Amniotic epithelial cell (primary cell): Measurements from ENCODE around the gene ORAI2.
"Not testable (repeated sequence)": the region's sequence is repeated elsewhere in the genome, so short reads cannot be mapped to it uniquely, and the experiment has no call there.

ENCODE experiments used
- DNase-seq: peaks from one replicate; pipeline ENCODE4 v3.0.0-alpha.2; 2010; ENCODE audit warnings: low read depth

ORAI2 gene

GRCh38 chr7:102447311-102447710 lies 13.9 kb downstream of the ORAI2 start:
- DNase-seq: no peak

- no peak for DNase-seq
These were observed 15.8 kb downstream of the ORAI2 start for GRCh38 chr7:102449136-102449535.

DNA sequence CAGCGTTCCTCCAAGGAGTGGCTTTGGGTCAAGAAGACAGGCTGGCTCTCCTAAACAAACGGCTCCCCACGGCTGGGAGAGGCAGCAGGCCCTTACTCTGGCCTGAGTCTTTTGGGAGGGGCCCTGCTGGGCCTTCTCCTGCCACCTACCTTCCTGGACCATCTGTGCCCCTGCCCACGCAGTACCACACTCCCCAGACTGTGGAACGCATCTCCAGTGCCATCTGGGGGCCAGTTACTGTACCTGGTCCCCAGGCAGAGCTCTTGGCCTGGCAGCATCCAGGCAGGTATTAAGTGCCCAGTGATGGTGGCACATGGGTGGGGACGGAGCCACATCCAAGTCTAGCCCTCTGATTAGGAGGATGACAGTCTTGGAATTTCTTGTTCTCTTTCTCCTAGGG lies 16.9 kb downstream of the ORAI2 start:
- DNase-seq: no peak

DNA sequence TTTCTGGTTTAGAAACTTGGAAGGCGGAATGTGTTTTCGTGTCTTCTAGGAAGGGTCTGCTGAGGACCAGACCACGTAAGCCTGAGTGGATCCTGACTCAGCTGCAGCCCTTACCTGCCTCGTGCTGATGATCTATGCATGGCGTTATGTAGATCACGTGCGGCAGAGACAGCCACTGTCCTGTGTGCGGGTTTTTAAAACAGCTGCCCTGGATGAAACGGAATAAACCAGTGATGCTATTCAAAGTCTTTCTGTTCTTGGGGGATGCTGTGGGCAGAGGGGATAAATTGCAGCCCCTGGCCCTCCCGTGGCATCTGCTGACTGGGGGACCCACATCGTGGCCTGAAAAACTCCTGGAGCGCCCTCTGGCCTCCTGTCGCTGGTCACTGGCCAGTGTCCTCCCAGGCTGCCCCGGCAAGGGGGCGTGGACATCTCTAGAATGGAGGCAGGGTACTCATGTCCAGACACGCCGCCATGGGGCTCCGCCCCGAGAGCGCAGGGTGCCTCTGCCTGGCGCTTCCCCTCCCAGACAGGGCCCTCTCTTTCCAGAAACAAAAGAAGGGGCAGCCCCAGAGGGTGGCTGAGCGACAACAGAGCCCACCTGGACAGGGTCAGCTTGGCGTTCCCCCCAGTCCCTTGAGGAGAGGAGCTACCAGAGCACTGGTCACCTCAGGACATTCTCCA lies 18.1 kb downstream of the ORAI2 start:
- no peak for DNase-seq

GRCh38 chr7:102452451-102452850 lies 19.1 kb downstream of the ORAI2 start:
- DNase-seq: no peak

DNA sequence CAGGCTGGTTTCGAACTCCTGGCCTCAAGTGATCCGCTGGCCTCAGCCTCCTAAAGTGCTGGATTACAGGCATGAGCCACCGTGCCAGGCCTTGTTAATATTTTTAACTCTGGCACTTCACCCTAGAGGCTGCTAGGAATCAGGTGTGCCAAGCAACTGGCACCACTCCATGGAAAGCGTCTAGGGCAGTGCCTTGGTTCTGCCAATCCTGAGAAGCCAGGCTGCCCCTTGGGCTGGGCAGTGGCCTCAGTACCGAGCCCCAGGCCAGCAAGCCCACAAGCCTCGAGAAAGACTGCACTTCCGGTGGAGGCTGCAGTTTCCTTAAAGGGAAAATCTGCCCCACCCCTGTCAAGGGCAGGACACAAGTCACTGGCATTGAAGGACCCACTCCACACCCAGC lies 19.9 kb downstream of the ORAI2 start:
- DNase-seq: no peak

- DNase-seq: no peak
These were observed 21.1 kb downstream of the ORAI2 start for GRCh38 chr7:102454468-102454867.

GRCh38 chr7:102454932-102455331 lies 21.6 kb downstream of the ORAI2 start:
- not testable (repeated sequence) for DNase-seq

DNA sequence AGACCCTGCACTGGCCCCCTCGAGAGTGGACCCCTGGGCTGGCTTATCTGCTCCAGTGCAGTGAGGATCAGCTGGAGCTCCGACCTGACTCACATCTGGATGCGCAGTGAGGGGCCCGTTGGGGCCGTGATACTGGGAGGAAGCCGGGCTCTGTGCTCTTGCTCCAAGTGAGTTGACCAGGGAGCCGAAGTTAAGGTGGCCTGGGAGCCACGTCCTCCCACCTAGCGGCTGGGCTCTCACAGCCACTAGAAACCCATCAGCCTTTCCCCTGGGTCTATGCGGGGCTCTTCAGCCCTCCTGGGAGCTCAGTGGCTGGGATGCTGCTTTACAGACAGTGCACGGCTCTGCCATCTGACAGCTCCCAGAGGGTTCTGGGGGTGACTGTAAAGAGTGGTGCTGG lies 22.2 kb downstream of the ORAI2 start:
- no peak for DNase-seq

DNA sequence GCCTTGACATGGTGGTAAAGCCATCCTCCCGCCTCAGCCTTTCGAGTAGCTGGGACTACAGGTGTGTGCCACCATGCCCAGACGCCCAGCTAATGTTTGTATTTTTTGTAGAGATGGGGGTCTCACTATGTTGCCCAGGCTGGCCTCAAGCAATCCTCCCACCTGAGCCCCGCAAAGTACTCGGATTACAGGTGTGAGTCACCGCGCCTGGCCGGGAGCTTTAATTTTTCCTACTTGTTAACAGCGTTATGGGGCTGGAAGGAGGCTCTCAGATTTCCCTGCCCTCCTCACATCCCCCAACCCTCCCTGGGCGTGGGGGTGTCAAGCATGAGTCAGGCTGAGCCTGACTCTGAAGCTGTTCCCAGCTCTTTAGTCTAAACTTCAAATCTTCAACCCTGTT lies 23.0 kb downstream of the ORAI2 start:
- DNase-seq: peak; percentile 64

DNA sequence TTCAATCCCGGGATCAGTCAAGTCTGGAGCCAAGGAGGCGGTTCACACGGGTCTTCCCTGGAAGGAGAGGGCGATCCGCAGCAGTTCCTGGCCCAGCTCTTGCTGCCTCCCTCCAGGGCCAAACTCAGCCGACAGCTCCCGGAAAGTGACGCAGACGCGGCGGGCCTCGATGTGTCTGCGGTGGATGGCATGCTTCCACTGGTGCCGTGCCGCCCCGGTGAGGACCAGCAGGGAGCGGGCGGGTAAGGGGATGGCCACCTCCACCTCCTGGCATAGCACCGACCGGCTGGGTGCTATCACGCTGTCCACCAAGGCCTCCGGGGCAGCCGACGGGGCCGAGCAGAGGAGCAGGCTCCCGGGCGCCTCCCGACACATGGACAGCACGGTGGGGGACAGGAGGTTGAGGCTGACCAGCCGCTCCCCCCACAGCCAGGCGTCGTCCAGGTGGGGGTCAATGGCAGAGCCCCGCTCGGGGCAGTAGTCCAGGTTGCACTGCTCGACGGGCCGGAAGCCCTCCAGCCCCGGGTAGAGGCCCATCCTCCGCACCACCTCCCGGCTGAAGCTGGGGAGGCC lies 24.1 kb downstream of the ORAI2 start:
- DNase-seq: no peak

DNA sequence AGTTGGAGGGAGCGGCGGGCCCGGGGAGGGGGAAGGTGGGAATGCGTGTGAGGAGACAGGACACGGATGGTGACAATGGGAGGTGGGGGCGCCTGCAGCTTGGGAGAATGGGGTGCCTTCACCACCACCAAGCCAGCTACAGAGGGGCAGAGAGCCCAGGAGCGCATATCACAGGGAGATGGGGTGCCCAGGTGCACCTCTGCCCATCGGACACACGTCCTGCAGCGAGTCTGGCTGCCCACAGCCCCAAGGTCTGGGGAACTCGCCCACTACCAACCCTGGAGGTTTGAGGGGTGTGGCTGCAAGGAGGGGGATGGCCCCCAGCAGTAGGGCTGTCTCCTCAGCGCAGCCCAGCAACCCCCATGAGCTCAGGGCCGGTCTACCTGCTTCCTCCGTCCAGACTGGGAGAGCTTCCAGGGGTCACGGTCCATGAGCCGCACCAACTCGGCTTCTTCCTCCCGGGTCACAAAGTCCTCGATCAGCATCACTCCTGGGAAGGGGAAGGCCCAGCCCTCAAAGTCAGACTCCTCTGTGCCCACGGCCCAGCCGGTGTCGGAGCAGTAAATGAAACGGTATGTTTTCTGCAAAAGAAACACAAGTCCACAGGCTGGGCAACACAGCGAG lies 26.0 kb downstream of the ORAI2 start:
- no peak for DNase-seq

DNA sequence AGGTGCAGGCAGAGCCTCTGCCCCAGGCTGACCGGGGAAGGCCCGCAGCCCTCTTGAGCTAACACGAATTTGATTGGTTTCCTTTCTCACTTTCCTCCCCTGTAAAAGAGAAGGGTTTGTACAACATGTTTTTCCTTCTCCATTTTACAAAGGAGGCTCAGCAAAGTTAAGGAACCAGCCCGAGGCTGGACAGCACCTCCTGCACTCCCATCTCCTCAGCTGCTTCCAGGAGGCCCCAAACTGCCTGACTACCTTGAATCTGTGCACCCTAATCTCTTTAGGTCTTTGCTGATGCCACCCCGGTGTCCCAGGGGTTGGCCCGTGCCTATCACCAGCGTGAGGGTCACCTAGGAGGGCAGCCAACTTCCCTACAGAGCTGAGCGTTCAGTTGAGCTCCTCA lies 27.1 kb downstream of the ORAI2 start:
- DNase-seq: no peak

GRCh38 chr7:102463841-102464576 lies 30.6 kb downstream of the ORAI2 start:
- no peak for DNase-seq

GRCh38 chr7:102464577-102465280 lies 31.4 kb downstream of the ORAI2 start, which contains the start of the genes ALKBH4 and LRWD1:
Gene ALKBH4, minus strand, starts transcription at chr7:102464863. Its CDS starts 27 bp downstream, at chr7:102464836.
Gene LRWD1, plus strand, starts transcription at chr7:102464984. Its CDS starts 97 bp downstream, at chr7:102465081.
- peak; percentile 74 for DNase-seq

GRCh38 chr7:102466097-102466496 lies 32.7 kb downstream of the ORAI2 start:
- no peak for DNase-seq

DNA sequence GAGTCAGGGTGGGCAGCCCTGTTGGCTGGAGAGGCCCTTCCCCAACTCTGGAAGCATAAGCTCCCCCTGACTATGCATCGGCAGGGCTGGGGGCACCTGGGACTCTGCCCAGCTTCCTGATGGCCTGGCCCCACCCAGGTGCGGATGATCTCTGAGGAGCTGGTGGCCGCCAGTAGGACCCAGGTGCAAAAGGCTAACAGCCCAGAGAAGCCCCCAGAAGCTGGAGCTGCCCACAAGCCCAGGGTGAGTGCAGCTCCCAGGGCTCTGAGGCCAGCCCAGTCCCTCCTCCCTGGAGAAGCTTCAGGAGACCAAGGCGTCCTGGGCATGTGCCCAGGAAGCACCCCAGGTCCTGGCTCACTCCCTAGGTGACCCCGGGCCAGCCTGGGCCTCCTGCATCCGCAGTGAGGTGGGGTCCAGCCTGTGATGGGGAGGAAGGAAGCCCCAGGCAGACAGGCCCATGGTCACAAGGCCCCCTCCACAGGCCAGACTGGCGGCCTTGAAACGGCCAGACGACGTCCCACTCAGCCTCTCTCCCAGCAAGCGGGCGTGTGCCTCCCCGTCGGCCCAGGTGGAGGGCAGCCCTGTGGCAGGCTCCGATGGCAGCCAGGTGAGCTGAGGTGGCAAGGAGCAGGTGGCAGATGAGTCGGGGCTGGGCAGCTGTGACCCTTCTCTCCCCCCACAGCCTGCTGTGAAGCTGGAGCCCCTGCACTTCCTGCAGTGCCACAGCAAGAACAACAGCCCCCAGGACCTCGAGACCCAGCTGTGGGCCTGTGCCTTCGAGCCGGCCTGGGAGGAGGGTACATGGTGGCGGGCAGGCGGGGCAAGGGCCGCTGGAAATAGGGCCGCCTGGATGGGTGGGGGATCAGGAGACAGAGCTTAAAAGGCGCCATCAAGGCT lies 34.5 kb downstream of the ORAI2 start:
- DNase-seq: no peak

- no peak for DNase-seq
These were observed 35.3 kb downstream of the ORAI2 start for GRCh38 chr7:102468478-102469350.

DNA sequence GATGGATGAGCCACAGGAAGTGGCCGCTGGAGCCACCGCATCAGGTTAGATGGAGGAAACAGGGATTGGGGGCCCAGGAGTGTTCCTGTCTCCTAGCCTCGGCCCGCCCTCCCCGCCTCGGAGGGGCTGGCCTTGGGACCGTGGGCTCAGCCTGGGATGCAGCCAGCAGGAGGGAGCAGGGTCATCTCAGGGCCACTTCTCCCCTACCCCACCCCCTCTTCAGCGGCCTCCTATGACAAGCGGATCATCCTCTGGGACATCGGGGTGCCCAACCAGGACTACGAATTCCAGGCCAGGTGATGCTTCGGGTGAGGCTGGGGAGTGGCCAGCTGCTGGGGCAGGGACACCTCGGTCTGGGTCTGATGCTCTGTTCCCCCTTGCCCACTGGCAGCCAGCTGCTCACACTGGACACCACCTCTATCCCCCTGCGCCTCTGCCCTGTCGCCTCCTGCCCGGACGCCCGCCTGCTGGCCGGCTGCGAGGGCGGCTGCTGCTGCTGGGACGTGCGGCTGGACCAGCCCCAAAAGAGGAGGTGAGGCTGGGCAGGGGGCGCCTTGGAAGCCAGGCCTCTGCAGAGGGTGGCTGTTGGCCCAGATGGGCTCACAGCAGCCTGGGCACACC lies 36.1 kb downstream of the ORAI2 start:
- DNase-seq: no peak
